H9 (cell line): ENCODE measurements around the gene TREML2. TPM values are rescaled to one million over a fixed set of nuclear protein-coding genes. Genes with fewer than 3 reads are reported as not detected.
A peak's percentile ranks its signal among the peaks of the same experiment; 100 is the strongest.

Experiments
- DNase-seq: peaks from one replicate; pipeline ENCODE4 v3.0.0-alpha.2; 2017
- H2AFZ ChIP-seq: one replicate; pipeline ENCODE4 v1.6.1; 2013; ENCODE audit warnings: mild to moderate bottlenecking, low read length, control low read depth, moderate library complexity
- H2AK5ac ChIP-seq: 2 replicates; pipeline ENCODE4 v1.6.1; 2013; ENCODE audit warnings: low read length, control low read depth, mixed read lengths; ENCODE audit not compliant: insufficient read length
- H2BK120ac ChIP-seq: one replicate; pipeline ENCODE4 v1.6.1; 2013; ENCODE audit warnings: low read depth, mild to moderate bottlenecking, low read length, control low read depth, inconsistent platforms; ENCODE audit not compliant: poor library complexity, severe bottlenecking
- H2BK12ac ChIP-seq: 2 replicates; pipeline ENCODE4 v1.6.1; 2013; ENCODE audit warnings: low read length, control low read depth, mixed read lengths, low read depth; ENCODE audit not compliant: insufficient read length
- H2BK15ac ChIP-seq: 2 replicates; pipeline ENCODE4 v1.6.1; 2013; ENCODE audit warnings: low read depth, low read length, control low read depth
- H2BK20ac ChIP-seq: one replicate; pipeline ENCODE4 v1.6.1; 2013; ENCODE audit warnings: low read depth, mild to moderate bottlenecking, low read length, control low read depth, inconsistent platforms; ENCODE audit not compliant: poor library complexity, severe bottlenecking
- H2BK5ac ChIP-seq: 2 replicates; pipeline ENCODE4 v1.6.1; 2013; ENCODE audit warnings: low read length, control low read depth, mixed read lengths; ENCODE audit not compliant: insufficient read length
- H3K14ac ChIP-seq: 2 replicates; pipeline ENCODE4 v1.6.1; 2013; ENCODE audit warnings: low read length, control low read depth; ENCODE audit not compliant: insufficient read depth
- H3K18ac ChIP-seq: 2 replicates; pipeline ENCODE4 v1.6.1; 2013; ENCODE audit warnings: low read depth, mild to moderate bottlenecking, mixed read lengths, low read length, control low read depth; ENCODE audit not compliant: insufficient read length
- H3K23ac ChIP-seq: 2 replicates; pipeline ENCODE4 v1.6.1; 2013; ENCODE audit warnings: low read length, control low read depth, mixed read lengths, low read depth; ENCODE audit not compliant: insufficient read length
- H3K23me2 ChIP-seq: 2 replicates; pipeline ENCODE4 v1.6.1; 2013; ENCODE audit warnings: low read depth, mild to moderate bottlenecking, mixed read lengths, low read length, control low read depth; ENCODE audit not compliant: insufficient read length, poor library complexity, severe bottlenecking
- H3K27ac ChIP-seq: 2 replicates; pipeline ENCODE4 v1.5.1; 2013; ENCODE audit warnings: low read length, control low read depth, mixed read lengths, low read depth; ENCODE audit not compliant: insufficient read length
- H3K27me3 ChIP-seq: 2 replicates; pipeline ENCODE4 v1.6.1; 2013; ENCODE audit warnings: low read length, control low read depth, inconsistent platforms; ENCODE audit not compliant: insufficient read depth
- H3K4ac ChIP-seq: 2 replicates; pipeline ENCODE4 v1.6.1; 2013; ENCODE audit warnings: low read depth, mild to moderate bottlenecking, control low read depth, inconsistent platforms, low read length, moderate library complexity
- H3K4me1 ChIP-seq: 2 replicates; pipeline ENCODE4 v1.6.1; 2013; ENCODE audit warnings: low read length, control low read depth, inconsistent platforms; ENCODE audit not compliant: insufficient read depth
- H3K4me2 ChIP-seq: 2 replicates; pipeline ENCODE4 v1.6.1; 2013; ENCODE audit warnings: low read length, control low read depth, mixed read lengths; ENCODE audit not compliant: insufficient read length, insufficient read depth
- H3K56ac ChIP-seq: 2 replicates; pipeline ENCODE4 v1.6.1; 2013; ENCODE audit warnings: low read depth, mild to moderate bottlenecking, mixed read lengths, low read length, control low read depth; ENCODE audit not compliant: insufficient read length
- H3K79me1 ChIP-seq: 2 replicates; pipeline ENCODE4 v1.6.1; 2013; ENCODE audit warnings: low read depth, mild to moderate bottlenecking, moderate library complexity, low read length, control low read depth, inconsistent platforms; ENCODE audit not compliant: insufficient read depth, poor library complexity, severe bottlenecking
- H3K79me2 ChIP-seq: 2 replicates; pipeline ENCODE4 v1.6.1; 2013; ENCODE audit warnings: low read length, control low read depth, inconsistent platforms; ENCODE audit not compliant: insufficient read depth
- H3K9ac ChIP-seq: 2 replicates; pipeline ENCODE4 v1.6.1; 2013; ENCODE audit warnings: low read length, control low read depth, mixed read lengths; ENCODE audit not compliant: insufficient read length; ENCODE audit errors: extremely low read depth
- H3K9me3 ChIP-seq: one replicate; pipeline ENCODE4 v1.6.1; 2013; ENCODE audit warnings: low read depth, low read length, inconsistent platforms; ENCODE audit not compliant: control insufficient read depth
- H3T11ph ChIP-seq: one replicate; pipeline ENCODE4 v1.6.1; 2013; ENCODE audit warnings: mild to moderate bottlenecking, low read length, control low read depth, inconsistent platforms
- H4K20me1 ChIP-seq: one replicate; pipeline ENCODE4 v1.6.1; 2013; ENCODE audit not compliant: control insufficient read depth, insufficient read length, insufficient read depth
- H4K5ac ChIP-seq: 2 replicates; pipeline ENCODE4 v1.6.1; 2013; ENCODE audit warnings: low read depth, mild to moderate bottlenecking, mixed read lengths, low read length, control low read depth; ENCODE audit not compliant: insufficient read length
- H4K8ac ChIP-seq: replicated peaks from 2 replicates; pipeline ENCODE4 v1.6.1; 2013; ENCODE audit warnings: low read length, control low read depth, mixed read lengths, low read depth; ENCODE audit not compliant: insufficient read length
- H4K91ac ChIP-seq: 2 replicates; pipeline ENCODE4 v1.6.1; 2013; ENCODE audit warnings: low read depth, mild to moderate bottlenecking, moderate library complexity, mixed read lengths, low read length, control low read depth; ENCODE audit not compliant: insufficient read length
- H3K27ac Mint-ChIP-seq, 3 experiments: 2 replicates in 2 of 3; 3 replicates in 1 of 3; pipeline ENCODE4 v1.8.0; 2020 to 2021; ENCODE audit warnings: mixed read lengths in 3 of 3, mild to moderate bottlenecking in 1 of 3, moderate library complexity in 1 of 3
- H3K27me3 Mint-ChIP-seq: 2 replicates; pipeline ENCODE4 v1.8.0; 2021; ENCODE audit warnings: low read depth, mild to moderate bottlenecking, moderate library complexity, mixed read lengths
- H3K36me3 Mint-ChIP-seq, 3 experiments: 2 replicates in 2 of 3; 3 replicates in 1 of 3; pipeline ENCODE4 v1.8.0; 2020 to 2021; ENCODE audit warnings: low read depth in 3 of 3, mixed read lengths in 3 of 3; ENCODE audit not compliant: insufficient read depth in 1 of 3
- H3K4me1 Mint-ChIP-seq, 2 experiments: 2 replicates each; pipeline ENCODE4 v1.8.0; 2020; ENCODE audit warnings: mixed read lengths in 2 of 2
- H3K4me3 Mint-ChIP-seq, 2 experiments: 2 replicates in 1 of 2; 3 replicates in 1 of 2; pipeline ENCODE4 v1.8.0; 2020 to 2021; ENCODE audit warnings: mild to moderate bottlenecking in 2 of 2, mixed read lengths in 2 of 2, moderate library complexity in 1 of 2
- H3K9me3 Mint-ChIP-seq, 2 experiments: 2 replicates in 1 of 2; 3 replicates in 1 of 2; pipeline ENCODE4 v1.8.0; 2020; ENCODE audit warnings: mild to moderate bottlenecking in 2 of 2, mixed read lengths in 2 of 2, moderate library complexity in 1 of 2
- WGBS: extraction: QIAGEN DNeasy Blood & Tissue Kit; methylation state at CpG from one replicate; pipeline ENCODE4 v1.1.7; 2013; ENCODE audit warnings: missing lambda C conversion rate, low lambda C conversion rate, mixed read lengths; ENCODE audit not compliant: insufficient read length; ENCODE audit errors: extremely low coverage; 5-methylcytosine and 5-hydroxymethylcytosine counted together
- total RNA-seq: library from RNA; stranded (reverse); gene quantifications from 2 replicates; pipeline ENCODE4 v1.2.1, GENCODE V29; 2021
- TF ChIP-seq, protein P1 (sequence below): fragments of 200-600 bp; sonication (generic); conservative IDR thresholded peaks from 3 replicates; pipeline ENCODE4 v1.8.0; 2021; ENCODE audit warnings: antibody characterized with exemption, mild to moderate bottlenecking

Gene TREML2
- total RNA-seq, 1 experiment from 2014 or later: 0.07 TPM

GRCh38 chr6:41190791-41191190 is 10.2 kb downstream of the TREML2 start:
- Histone ChIP-seq H3K4me2 (no peak overlapping the region), H3K79me1 (no peaks in the 10 kb centered on the region), H3K9me3 (peaks cover 10% of the 10 kb centered on the region), H3K27me3 (no peaks in the 10 kb centered on the region), H3K18ac (no peak overlapping the region), H2BK12ac (no peak overlapping the region), H3K23me2 (no peaks in the 10 kb centered on the region), H2BK5ac (no peak overlapping the region), H3K4me1 (no peaks in the 10 kb centered on the region), H3K4ac (no peak overlapping the region), H4K91ac (no peak overlapping the region), H2AK5ac (no peak overlapping the region), H2AFZ (no peak overlapping the region), H3K23ac (no peak overlapping the region), H3K14ac (no peak overlapping the region), H3K27ac (no peak overlapping the region), H2BK15ac (no peak overlapping the region), H3T11ph (no peak overlapping the region), H4K5ac (no peak overlapping the region), H2BK20ac (no peak overlapping the region), H2BK120ac (no peak overlapping the region), H4K8ac (no peak overlapping the region), H3K79me2 (no peaks in the 10 kb centered on the region), H3K9ac (no peak overlapping the region), H3K56ac (no peak overlapping the region), H4K20me1 (no peaks in the 10 kb centered on the region)
- TF ChIP-seq, protein P1, sequence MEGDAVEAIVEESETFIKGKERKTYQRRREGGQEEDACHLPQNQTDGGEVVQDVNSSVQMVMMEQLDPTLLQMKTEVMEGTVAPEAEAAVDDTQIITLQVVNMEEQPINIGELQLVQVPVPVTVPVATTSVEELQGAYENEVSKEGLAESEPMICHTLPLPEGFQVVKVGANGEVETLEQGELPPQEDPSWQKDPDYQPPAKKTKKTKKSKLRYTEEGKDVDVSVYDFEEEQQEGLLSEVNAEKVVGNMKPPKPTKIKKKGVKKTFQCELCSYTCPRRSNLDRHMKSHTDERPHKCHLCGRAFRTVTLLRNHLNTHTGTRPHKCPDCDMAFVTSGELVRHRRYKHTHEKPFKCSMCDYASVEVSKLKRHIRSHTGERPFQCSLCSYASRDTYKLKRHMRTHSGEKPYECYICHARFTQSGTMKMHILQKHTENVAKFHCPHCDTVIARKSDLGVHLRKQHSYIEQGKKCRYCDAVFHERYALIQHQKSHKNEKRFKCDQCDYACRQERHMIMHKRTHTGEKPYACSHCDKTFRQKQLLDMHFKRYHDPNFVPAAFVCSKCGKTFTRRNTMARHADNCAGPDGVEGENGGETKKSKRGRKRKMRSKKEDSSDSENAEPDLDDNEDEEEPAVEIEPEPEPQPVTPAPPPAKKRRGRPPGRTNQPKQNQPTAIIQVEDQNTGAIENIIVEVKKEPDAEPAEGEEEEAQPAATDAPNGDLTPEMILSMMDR: peak; percentile 38; the same call in 1 of the 3 replicates
- Mint-ChIP-seq H3K4me3 (no peak overlapping the region), H3K9me3 (peaks cover 14 to 15% of the 10 kb centered on the region in 2 experiments), H3K4me1 (no peaks in the 10 kb centered on the region), H3K27ac (no peak overlapping the region), H3K27me3 (peaks cover 18% of the 10 kb centered on the region), H3K36me3 (peaks cover 6 to 15% (median 11%) of the 10 kb centered on the region in 3 experiments)
- DNase-seq: no peak
- WGBS: no CpG with 5 or more reads among the region's 3 CpGs
